Ectodermal cell (in vitro differentiated cells): ENCODE measurements around the gene TRAF4.

ENCODE experiments used
- H3K27ac ChIP-seq: 2 replicates; pipeline ENCODE4 v1.7.0; 2013; ENCODE audit warnings: mild to moderate bottlenecking, low read depth, low read length; ENCODE audit not compliant: insufficient read depth, poor library complexity, severe bottlenecking
- H3K27me3 ChIP-seq: 2 replicates; pipeline ENCODE4 v1.7.0; 2013; ENCODE audit warnings: mild to moderate bottlenecking, low read length; ENCODE audit not compliant: insufficient read depth, control insufficient read depth, poor library complexity, severe bottlenecking
- H3K36me3 ChIP-seq: one replicate; pipeline ENCODE4 v1.7.0; 2013; ENCODE audit warnings: low read length; ENCODE audit not compliant: control insufficient read depth, insufficient read depth
- H3K4me1 ChIP-seq: one replicate; pipeline ENCODE4 v1.7.0; 2013; ENCODE audit warnings: low read length; ENCODE audit not compliant: control insufficient read depth, insufficient read depth
- H3K4me3 ChIP-seq: 2 replicates; pipeline ENCODE4 v1.7.0; 2013; ENCODE audit warnings: low read depth, low read length, control low read depth; ENCODE audit not compliant: insufficient read depth
- H3K9me3 ChIP-seq: 2 replicates; pipeline ENCODE4 v1.7.0; 2013; ENCODE audit warnings: mild to moderate bottlenecking, low read length, moderate library complexity; ENCODE audit not compliant: control insufficient read depth
- WGBS, 2 experiments: methylation state at CpG; one replicate each; pipeline ENCODE4 v1.1.7; 2013; ENCODE audit warnings: missing lambda C conversion rate in 2 of 2; 5-methylcytosine and 5-hydroxymethylcytosine counted together

Gene TRAF4

DNA sequence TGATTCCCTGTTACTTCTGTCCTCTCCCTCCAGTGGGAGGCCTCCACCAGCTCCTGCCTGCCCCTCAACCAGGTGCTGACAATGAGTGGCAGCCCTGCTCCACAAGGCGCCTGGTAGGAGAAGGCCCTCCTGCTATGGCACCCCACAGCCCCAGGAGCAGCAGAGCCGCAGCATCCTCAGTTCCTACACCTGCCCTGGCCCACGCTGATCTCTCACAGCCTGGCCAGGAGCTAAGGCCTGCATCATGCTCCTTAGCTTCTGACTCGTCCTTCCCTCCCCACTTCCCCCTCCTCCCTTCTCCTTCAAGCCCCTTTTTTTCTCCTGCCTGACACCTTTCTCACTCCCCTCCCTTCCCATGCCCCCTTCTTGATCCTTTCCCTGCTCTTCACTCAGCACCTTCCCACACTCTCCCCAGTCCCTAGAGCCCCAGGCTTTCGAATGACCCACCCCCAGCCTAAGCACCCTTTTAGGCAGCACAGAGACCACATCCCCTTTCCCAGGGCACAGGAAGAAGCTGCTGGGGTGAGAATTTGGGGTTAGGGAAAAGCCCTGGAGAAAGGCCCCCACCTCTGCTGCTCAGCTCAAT lies 38.6 kb upstream of the TRAF4 start:
- H3K4me3 ChIP-seq, result no peak overlapping the region
- H3K9me3 ChIP-seq, result no peaks in the 10 kb centered on the region
- H3K27me3 ChIP-seq, result no peaks in the 10 kb centered on the region
- 70 to 77% methylated on average over 5 of the region's 5 CpGs for WGBS, 2 experiments
- peaks cover 14% of the 10 kb centered on the region for H3K4me1 ChIP-seq
- H3K27ac ChIP-seq, result no peak overlapping the region
- peaks cover 20% of the 10 kb centered on the region for H3K36me3 ChIP-seq

DNA sequence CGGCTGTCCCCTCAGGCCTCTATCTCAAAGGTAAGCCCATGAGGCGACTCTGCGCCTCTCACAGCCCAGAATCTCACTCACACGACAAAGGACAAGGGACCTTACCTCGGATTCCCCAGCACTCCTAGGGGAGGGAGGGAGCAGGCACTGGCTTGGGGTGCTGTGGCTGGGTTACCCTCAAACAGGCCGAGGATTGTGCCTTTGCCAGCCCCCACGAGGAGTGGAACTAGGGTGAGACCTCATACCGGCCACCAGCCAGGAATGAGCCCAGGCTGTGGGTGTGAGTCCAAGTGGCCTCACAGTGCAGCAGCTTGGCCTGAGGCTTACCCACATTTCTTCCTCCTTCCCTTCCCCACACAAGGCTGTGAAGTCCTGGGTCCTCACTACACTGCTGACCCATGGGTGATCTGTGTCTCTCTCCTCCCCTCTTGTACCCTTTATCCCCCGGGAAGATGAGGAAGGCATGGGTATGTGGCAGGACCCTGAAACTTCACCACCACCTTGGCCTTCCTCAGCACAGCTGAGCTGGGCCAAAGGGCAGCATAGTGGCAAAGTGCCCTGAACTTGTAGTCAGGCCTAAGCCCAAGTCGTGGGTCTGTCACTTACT lies 38.0 kb upstream of the TRAF4 start:
- 85% methylated on average over 10 of the region's 10 CpGs for WGBS, 2 experiments
- no peaks in the 10 kb centered on the region for H3K9me3 ChIP-seq
- peaks cover 14% of the 10 kb centered on the region for H3K4me1 ChIP-seq
- peaks cover 14% of the 10 kb centered on the region for H3K36me3 ChIP-seq
- H3K27ac ChIP-seq, result no peak overlapping the region
- no peak overlapping the region for H3K4me3 ChIP-seq
- no peaks in the 10 kb centered on the region for H3K27me3 ChIP-seq

DNA sequence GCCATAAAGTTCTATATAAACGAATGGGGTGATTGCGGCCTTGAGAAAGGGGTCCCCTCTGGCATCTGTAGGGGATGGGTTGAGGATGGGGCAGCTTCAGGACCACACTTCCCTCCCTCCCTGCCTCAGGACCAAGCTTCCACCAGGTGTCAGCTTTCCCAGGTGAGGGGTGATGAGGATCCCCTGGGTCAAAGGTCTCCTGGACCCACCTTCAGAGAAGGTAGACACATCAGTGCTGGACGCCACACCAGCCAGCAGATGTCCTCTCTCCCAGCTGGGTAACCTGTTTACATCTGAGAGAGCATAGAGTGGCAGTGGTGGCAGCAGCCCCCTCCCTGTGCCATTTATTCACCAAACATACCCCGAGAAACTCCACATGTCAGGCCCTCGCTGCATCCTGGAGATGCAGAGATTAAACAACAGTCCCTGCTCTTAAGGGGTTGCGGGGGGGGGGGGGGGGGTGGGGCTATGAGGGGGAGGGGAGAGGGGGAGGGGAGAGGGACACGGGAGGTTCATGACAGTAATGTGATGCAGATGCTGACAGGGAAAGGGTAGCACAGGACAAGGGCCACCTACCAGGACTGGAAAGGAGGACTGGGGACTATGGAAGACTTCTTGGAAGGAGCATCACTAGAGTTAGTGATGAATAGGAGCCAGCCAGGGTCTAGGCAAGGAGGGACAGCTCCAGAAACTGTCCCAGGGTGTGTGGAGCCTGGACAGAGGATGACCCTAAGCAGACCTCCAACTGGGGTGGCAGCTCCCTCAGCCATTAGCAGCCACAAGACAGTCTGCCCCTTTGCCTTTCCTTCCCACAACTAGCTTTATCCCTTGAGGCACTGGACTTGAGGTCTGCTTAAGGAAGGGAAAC lies 37.1 kb upstream of the TRAF4 start:
- H3K27me3 ChIP-seq, result no peaks in the 10 kb centered on the region
- no peaks in the 10 kb centered on the region for H3K9me3 ChIP-seq
- 74 to 82% methylated on average over 4 to 6 of the region's 7 CpGs for WGBS, 2 experiments
- peaks cover 11% of the 10 kb centered on the region for H3K4me1 ChIP-seq
- peaks cover 7% of the 10 kb centered on the region for H3K36me3 ChIP-seq
- no peak overlapping the region for H3K27ac ChIP-seq
- no peak overlapping the region for H3K4me3 ChIP-seq

DNA sequence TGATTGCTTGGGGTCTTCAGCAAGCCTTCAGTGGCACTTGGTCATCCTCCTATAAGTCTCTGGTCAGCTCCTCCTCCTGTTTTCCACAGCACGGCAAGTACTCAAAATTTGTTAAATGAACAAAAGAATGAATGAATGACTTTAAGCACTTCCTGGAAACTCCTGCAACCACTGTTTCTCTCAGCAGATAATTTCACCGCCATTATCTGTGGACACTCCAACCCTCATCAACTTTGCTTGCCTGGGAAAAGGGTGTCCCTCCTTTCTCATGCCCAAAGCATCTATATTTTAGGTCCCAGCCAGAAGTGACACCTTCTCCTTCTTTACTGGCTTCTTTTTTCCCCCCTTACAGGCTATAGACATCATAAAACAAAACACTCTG lies 36.5 kb upstream of the TRAF4 start:
- Histone ChIP-seq H3K36me3 (peaks cover under 1% of the 10 kb centered on the region), H3K9me3 (no peaks in the 10 kb centered on the region), H3K4me3 (no peak overlapping the region), H3K4me1 (peaks cover 7% of the 10 kb centered on the region), H3K27ac (no peak overlapping the region), H3K27me3 (no peaks in the 10 kb centered on the region)
- 92 to 93% methylated on average over 2 of the region's 2 CpGs for WGBS, 2 experiments

DNA sequence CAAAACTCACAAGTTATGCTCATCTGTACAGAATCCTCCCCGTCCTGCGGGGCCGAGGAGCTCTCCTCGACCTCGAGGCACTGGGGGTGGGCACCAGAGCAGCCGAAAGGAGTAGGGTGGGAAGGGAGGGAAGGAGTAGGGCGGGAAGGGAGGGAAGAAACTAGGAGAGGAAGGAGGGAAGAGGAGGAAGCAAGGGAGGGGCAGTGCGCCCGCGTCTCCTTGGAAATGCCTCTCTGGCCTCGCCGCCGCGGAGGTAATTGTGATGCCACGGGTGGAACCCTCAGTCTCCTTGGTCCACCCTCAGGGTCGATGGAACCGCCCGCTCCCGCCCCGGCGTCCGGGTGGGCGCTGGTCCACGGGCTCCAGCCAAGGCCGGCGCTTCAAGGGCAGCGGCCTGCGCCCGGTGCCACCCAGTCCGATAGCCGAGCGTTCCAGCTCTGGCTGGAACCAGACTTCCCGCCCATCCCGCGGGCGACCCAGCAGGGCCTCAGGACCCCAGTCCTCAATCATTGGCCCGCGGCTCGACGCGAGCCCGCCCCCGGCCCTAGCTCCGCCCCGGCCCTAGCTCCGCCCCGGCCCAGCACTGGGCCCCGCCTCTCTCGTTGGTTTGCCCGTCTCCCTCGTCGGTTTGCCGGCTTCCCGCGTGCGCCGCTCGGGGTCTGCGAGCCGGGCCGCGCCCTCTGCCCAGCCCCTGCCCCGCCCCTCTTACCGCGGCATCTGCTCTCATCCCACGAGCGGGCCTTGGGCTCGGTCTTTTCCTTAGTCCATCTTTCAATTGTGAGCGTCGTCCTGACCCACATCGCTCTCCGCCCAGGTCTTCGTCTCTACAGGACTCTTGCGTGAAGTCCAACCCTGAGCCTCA lies 32.7 kb upstream of the TRAF4 start:
- Histone ChIP-seq H3K4me3 (peak overlapping the region; percentile 58), H3K27me3 (no peaks in the 10 kb centered on the region), H3K36me3 (peaks cover 14% of the 10 kb centered on the region), H3K4me1 (peaks cover 7% of the 10 kb centered on the region), H3K27ac (peak overlapping the region; percentile 98), H3K9me3 (no peaks in the 10 kb centered on the region)
- WGBS, 2 experiments, result 0% methylated on average over 74 of the region's 74 CpGs

DNA sequence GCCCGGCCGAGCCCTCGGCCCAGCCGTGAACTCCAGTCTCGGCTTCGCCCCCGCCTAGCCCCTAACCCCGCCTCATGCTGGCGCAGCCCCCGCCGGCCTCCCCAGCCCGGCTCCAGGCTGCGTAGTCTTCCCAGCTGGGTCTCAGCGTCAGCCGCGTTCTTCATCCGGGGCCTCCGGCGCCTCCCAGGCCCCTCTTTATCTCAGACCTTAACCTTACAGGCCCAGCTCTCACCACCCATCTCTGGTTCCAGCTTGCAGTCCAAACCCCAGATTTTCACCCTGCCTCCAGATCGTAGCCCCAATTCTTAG lies 32.1 kb upstream of the TRAF4 start, which contains the start of gene PROCA1:
Gene PROCA1 (minus strand): TSS at position 166 of the 309 bp plus-strand sequence. CDS start 228 bp downstream, outside the sequence.
- Histone ChIP-seq H3K4me1 (peaks cover 7% of the 10 kb centered on the region), H3K9me3 (no peaks in the 10 kb centered on the region), H3K4me3 (peak within 1 kb of the TSS; percentile 58), H3K27ac (peak within 1 kb of the TSS; percentile 98), H3K36me3 (peaks cover 14% of the 10 kb centered on the region), H3K27me3 (no peaks in the 10 kb centered on the region)
- 0 to 1% methylated on average over 20 of the region's 20 CpGs for WGBS, 2 experiments

DNA sequence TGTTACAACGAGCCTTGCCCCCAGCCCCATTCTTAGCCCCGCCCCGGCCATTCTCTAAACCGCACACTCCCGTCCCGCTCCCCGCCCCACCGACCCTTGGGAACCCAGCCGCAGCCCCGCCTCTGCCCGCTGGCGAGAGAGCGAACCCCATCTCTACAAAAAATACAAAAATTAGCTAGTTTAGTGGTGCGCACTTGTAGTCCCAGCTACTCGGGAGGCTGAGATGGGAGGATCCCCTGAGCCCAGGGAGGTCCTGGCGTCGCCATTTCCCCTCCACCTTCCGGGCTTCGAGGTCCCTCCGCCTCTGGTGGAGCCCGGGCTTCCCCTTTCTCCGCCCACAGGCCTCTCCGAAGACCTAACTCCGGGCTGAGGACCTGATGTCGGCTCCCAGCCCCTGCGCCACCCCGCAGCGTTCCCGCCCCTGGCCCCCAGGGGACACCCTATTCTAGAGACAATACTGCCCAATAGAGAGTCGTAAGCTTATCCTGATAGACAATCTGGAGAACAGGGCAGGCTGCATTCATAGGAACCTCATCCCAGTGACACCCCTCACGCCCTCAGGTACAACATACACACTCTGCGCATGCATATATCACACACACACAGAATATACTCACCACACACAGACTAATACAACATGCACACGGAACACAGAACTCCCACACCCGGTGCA lies 31.6 kb upstream of the TRAF4 start:
- 12% methylated on average over 34 of the region's 34 CpGs for WGBS, 2 experiments
- peak overlapping the region; percentile 58 for H3K4me3 ChIP-seq

DNA sequence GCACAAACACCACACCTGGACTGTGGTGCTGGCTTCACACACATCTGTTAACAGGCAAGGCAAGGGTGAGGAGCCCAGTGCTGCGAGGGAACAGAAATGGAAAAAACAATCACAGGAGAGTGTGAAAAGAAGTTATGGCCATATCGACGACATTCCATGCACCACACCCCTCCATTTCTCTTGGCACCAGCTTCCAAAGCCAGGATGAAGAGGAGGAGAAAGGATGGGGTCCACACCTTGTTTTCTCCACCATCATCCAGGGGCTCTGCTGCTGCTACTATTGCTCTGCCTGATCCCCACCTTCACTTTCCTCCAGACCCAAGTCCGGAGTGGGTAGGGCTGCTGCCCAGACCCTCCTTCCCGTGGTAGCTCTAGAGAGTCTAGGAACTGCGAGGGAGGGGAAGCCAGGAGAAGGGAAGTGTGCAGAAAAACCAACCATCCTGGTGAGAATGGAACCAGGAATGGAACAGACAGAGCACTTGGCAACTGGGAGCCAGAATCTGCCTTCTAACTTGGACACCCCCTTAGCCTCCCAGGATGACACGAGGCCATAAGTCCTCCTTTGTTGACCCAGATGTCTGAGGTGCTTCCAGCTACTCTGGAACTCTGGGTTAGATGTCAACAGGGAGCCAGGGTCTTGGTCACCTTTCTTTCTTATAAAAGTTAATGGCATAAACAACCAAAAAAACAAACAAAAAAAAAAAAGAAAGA lies 31.0 kb upstream of the TRAF4 start:
- peaks cover 7% of the 10 kb centered on the region for H3K4me1 ChIP-seq
- H3K4me3 ChIP-seq, result no peak overlapping the region
- peaks cover 14% of the 10 kb centered on the region for H3K36me3 ChIP-seq
- no peaks in the 10 kb centered on the region for H3K27me3 ChIP-seq
- WGBS, 2 experiments, result 83 to 87% methylated on average over 7 of the region's 7 CpGs
- H3K27ac ChIP-seq, result no peak overlapping the region
- H3K9me3 ChIP-seq, result no peaks in the 10 kb centered on the region

More for the DNA sequence above, 31.6 kb upstream of the TRAF4 start:
- Histone ChIP-seq H3K27ac (peak overlapping the region; percentile 98), H3K9me3 (no peaks in the 10 kb centered on the region), H3K36me3 (peaks cover 14% of the 10 kb centered on the region), H3K4me1 (peaks cover 7% of the 10 kb centered on the region), H3K27me3 (no peaks in the 10 kb centered on the region)

DNA sequence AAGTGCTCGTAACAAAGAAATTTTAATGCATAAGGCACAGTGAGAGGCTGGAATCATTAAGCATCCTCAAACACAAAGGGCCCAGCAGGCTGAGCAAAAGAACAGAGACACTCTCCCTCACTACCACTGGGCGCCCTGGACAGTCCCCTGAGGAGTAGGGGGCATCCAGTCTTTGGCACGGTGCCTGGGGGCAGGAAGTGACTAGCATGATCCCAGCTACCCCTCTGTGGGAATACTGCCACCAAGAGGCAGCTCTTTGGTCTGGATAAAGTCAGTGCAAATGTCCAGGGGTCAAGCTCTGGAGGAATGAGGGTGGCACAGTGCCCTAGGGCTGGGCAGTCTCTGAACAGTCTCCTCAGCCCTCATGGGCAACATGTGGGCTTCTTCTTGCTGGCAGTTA lies 29.5 kb upstream of the TRAF4 start:
- peaks cover 14% of the 10 kb centered on the region for H3K36me3 ChIP-seq
- no peak overlapping the region for H3K27ac ChIP-seq
- 89 to 90% methylated on average over 3 of the region's 3 CpGs for WGBS, 2 experiments
- no peaks in the 10 kb centered on the region for H3K27me3 ChIP-seq
- H3K9me3 ChIP-seq, result no peaks in the 10 kb centered on the region
- peaks cover 18% of the 10 kb centered on the region for H3K4me1 ChIP-seq
- no peak overlapping the region for H3K4me3 ChIP-seq
